ENCODE data around the gene IFFO2.
"Not testable (repeated sequence)": the region's sequence is repeated elsewhere in the genome, so short reads cannot be mapped to it uniquely, and the experiment has no call there.

Gene IFFO2

GRCh38 chr1:18871401-18872070 lies 84.9 kb downstream of the IFFO2 start:
- no peak for DNase-seq

- DNase-seq = no peak
Observed at GRCh38 chr1:18870957-18871356, 85.5 kb downstream of the IFFO2 start.

- not testable (repeated sequence) for DNase-seq
Observed at GRCh38 chr1:18870595-18870865, 85.9 kb downstream of the IFFO2 start.

- no peak for DNase-seq
Observed at GRCh38 chr1:18869847-18870594, 86.5 kb downstream of the IFFO2 start.

- DNase-seq = no peak
Observed at GRCh38 chr1:18868801-18869424, 87.6 kb downstream of the IFFO2 start.

GRCh38 chr1:18868354-18868753 lies 88.1 kb downstream of the IFFO2 start:
- DNase-seq = no peak

- no peak for DNase-seq
Observed at GRCh38 chr1:18866846-18867245, 89.6 kb downstream of the IFFO2 start.

GRCh38 chr1:18866314-18866713 lies 90.2 kb downstream of the IFFO2 start:
- DNase-seq = no peak

GRCh38 chr1:18865176-18865575 lies 91.3 kb downstream of the IFFO2 start:
- DNase-seq = no peak

- no peak for DNase-seq
Observed at GRCh38 chr1:18861590-18861989, 94.9 kb downstream of the IFFO2 start.

GRCh38 chr1:18861082-18861481 lies 95.4 kb downstream of the IFFO2 start:
- DNase-seq = no peak

GRCh38 chr1:18859560-18859959 lies 96.9 kb downstream of the IFFO2 start, which contains the start of gene TAS1R2:
TSS of gene TAS1R2 (minus strand) at chr1:18859660. CDS start at chr1:18859660, 0 bp downstream.
- DNase-seq = no peak

GRCh38 chr1:18858070-18858688 lies 98.3 kb downstream of the IFFO2 start:
- DNase-seq = no peak

- no peak for DNase-seq
Observed at GRCh38 chr1:18856435-18856834, 100.0 kb downstream of the IFFO2 start.

GRCh38 chr1:18855573-18855972 lies 100.9 kb downstream of the IFFO2 start:
- no peak for DNase-seq

- no peak for DNase-seq
Observed at GRCh38 chr1:18854331-18855025, 102.0 kb downstream of the IFFO2 start.
